Adrenal gland (tissue), 5 donors: ENCODE results near the gene S1PR1.

ENCODE experiments used
- CTCF ChIP-seq, 6 experiments: fragments of 450-650 bp in 4 of 6; fragments of 200-600 bp in 2 of 6; sonication (generic) in 1 of 6; IDR thresholded peaks; 1 replicate in 5 of 6; 2 replicates in 1 of 6; pipeline versions ENCODE4 v1.5.1 to v1.8.0; 2016 to 2021; ENCODE audit warnings: antibody characterized with exemption in 6 of 6, mild to moderate bottlenecking in 2 of 6, moderate library complexity in 1 of 6
- POLR2A ChIP-seq, 2 donors: fragments of 450-650 bp; IDR thresholded peaks; one replicate each; pipeline ENCODE4 v1.6.1; 2017; ENCODE audit warnings: antibody characterized with exemption in 2 of 2, mild to moderate bottlenecking in 2 of 2, moderate library complexity in 1 of 2
- donor health status: DM: no; HTN: no; CAD: no.

GRCh38 chr1:101260556-101261350, 23.9 kb downstream of the S1PR1 start:
- TF ChIP-seq POLR2A (IDR thresholded peaks at IDR 0.05) = no peak
- no peak for TF ChIP-seq CTCF (IDR thresholded peaks at IDR 0.05)
